Measurements from ENCODE around the gene DHCR24. TPM values are rescaled to one million over a fixed set of nuclear protein-coding genes. Genes with fewer than 3 reads are reported as not detected.

Gene DHCR24
- total and polyA plus RNA-seq, 2 of the 13 experiments (the other 11 are each of a cell fraction or from before 2014, with no cell fraction given): 374 to 448 TPM

GRCh38 chr1:54865238-54866073 is 21.5 kb downstream of the DHCR24 start (continued):
- TF ChIP-seq ZNF501 (CRISPR knock-in tag; IDR thresholded peaks at IDR 0.05) (no peak; the same call in 1 of the 2 replicates), FIP1L1 (IDR thresholded peaks at IDR 0.05; ENCODE audit: borderline replicate concordance, insufficient read depth, low read depth, low read length) (no peak), SKIL (CRISPR knock-in tag; IDR thresholded peaks at IDR 0.05; ENCODE audit: borderline replicate concordance) (peak; percentile 77), ZNF432 (CRISPR knock-in tag; IDR thresholded peaks at IDR 0.05; ENCODE audit: borderline replicate concordance) (no peak), ZNF703 (CRISPR knock-in tag; IDR thresholded peaks at IDR 0.05; ENCODE audit: borderline replicate concordance) (no peak), ZHX2 (IDR thresholded peaks at IDR 0.05; ENCODE audit: low read depth) (0 out of 2 replicates have a peak, but pooled peaks have one; percentile 28), ZHX2 (CRISPR knock-in tag; IDR thresholded peaks at IDR 0.05; ENCODE audit: borderline replicate concordance) (no peak), ZNF782 (CRISPR knock-in tag; IDR thresholded peaks at IDR 0.05; ENCODE audit: borderline replicate concordance) (no peak), SNAPC4 (CRISPR knock-in tag; IDR thresholded peaks at IDR 0.05) (0 out of 2 replicates have a peak, but pooled peaks have one; percentile 35), ZNF891 (CRISPR knock-in tag; IDR thresholded peaks at IDR 0.05) (no peak), RORA (CRISPR knock-in tag; IDR thresholded peaks at IDR 0.05) (no peak), TOE1 (CRISPR knock-in tag; IDR thresholded peaks at IDR 0.05) (no peak), STAG1 (CRISPR knock-in tag; IDR thresholded peaks at IDR 0.05) (peak; percentile 13; the same call in 1 of the 2 replicates)

Measured in HepG2 (cell line).